HEK293 (cell line): Measurements from ENCODE around the gene ARHGDIG.
A peak's percentile ranks its signal among the peaks of the same experiment; 100 is the strongest.

Experiments used
- CTCF ChIA-PET: fragments of 350-600 bp; formaldehyde crosslinking; extraction: SDS; loops from one replicate; lab custom pipeline; 2021; ENCODE audit warnings: antibody characterized with exemption; lab: Yijun Ruan, JAX
- POLR2A ChIA-PET: fragments of 300-600 bp; formaldehyde crosslinking; extraction: SDS; loops from one replicate; lab custom pipeline; 2020; ENCODE audit warnings: antibody characterized with exemption, inconsistent platforms; lab: Yijun Ruan, JAX
- H3K27ac ChIP-seq: fragments of 200-500 bp; sonication (Bioruptor generic); 2 replicates; pipeline ENCODE4 v1.5.1; 2014; ENCODE audit warnings: low read depth, low read length, control low read depth, inconsistent platforms; ENCODE audit errors: extremely low read depth
- H3K36me3 ChIP-seq, 2 experiments: fragments of 200-500 bp in 1 of 2; sonication (Bioruptor generic) in 1 of 2; 1 replicate in 1 of 2; 2 replicates in 1 of 2; pipeline ENCODE4 v1.5.1; 2014 to 2017; ENCODE audit warnings: inconsistent platforms in 2 of 2, low read length in 2 of 2; ENCODE audit not compliant: control insufficient read depth in 2 of 2, insufficient read depth in 1 of 2
- H3K4me1 ChIP-seq: fragments of 200-500 bp; sonication (Bioruptor generic); 2 replicates; pipeline ENCODE4 v1.5.1; 2014; ENCODE audit warnings: mild to moderate bottlenecking, low read length, inconsistent platforms; ENCODE audit not compliant: control insufficient read depth, insufficient read depth
- H3K4me3 ChIP-seq: 2 replicates; pipeline ENCODE4 v1.5.1; 2011; ENCODE audit warnings: low read depth, mild to moderate bottlenecking, control low read depth, low read length, moderate library complexity
- H3K9me3 ChIP-seq: fragments of 200-500 bp; sonication (Bioruptor generic); 2 replicates; pipeline ENCODE4 v1.5.1; 2014; ENCODE audit warnings: low read depth, low read length, inconsistent platforms; ENCODE audit not compliant: control insufficient read depth, insufficient read depth
- PATZ1 ChIP-seq: fragments of 450-650 bp; formaldehyde crosslinking; IDR thresholded peaks from 2 replicates; pipeline ENCODE4 v1.5.1; 2016; ENCODE audit warnings: missing biosample characterization, missing genetic modification characterization
- PRDM10 ChIP-seq: fragments of 450-650 bp; formaldehyde crosslinking; IDR thresholded peaks from 2 replicates; pipeline ENCODE4 v1.5.1; 2016; ENCODE audit warnings: missing biosample characterization, missing genetic modification characterization
- PRDM4 ChIP-seq: fragments of 450-650 bp; formaldehyde crosslinking; IDR thresholded peaks from 2 replicates; pipeline ENCODE4 v1.5.1; 2017; ENCODE audit warnings: missing biosample characterization, missing genetic modification characterization
- SP2 ChIP-seq: fragments of 450-650 bp; formaldehyde crosslinking; IDR thresholded peaks from 2 replicates; pipeline ENCODE4 v1.5.1; 2016; ENCODE audit warnings: missing biosample characterization, missing genetic modification characterization
- ZBTB26 ChIP-seq: fragments of 450-650 bp; formaldehyde crosslinking; optimal IDR thresholded peaks from 2 replicates; pipeline ENCODE3; 2016; ENCODE audit warnings: missing biosample characterization, mild to moderate bottlenecking, missing genetic modification characterization
- ZBTB7A ChIP-seq: fragments of 450-650 bp; formaldehyde crosslinking; IDR thresholded peaks from 2 replicates; pipeline ENCODE4 v1.5.1; 2016; ENCODE audit warnings: low read depth, missing biosample characterization, missing genetic modification characterization
- ZFHX2 ChIP-seq: fragments of 450-650 bp; formaldehyde crosslinking; conservative IDR thresholded peaks from 2 replicates; pipeline ENCODE4 v1.5.1; 2016; ENCODE audit warnings: missing biosample characterization, missing genetic modification characterization
- ZNF148 ChIP-seq: fragments of 450-650 bp; formaldehyde crosslinking; IDR thresholded peaks from 2 replicates; pipeline ENCODE4 v1.5.0; 2017; ENCODE audit warnings: missing biosample characterization, missing genetic modification characterization, borderline replicate concordance
- ZNF175 ChIP-seq: fragments of 450-650 bp; formaldehyde crosslinking; IDR thresholded peaks from 2 replicates; pipeline ENCODE4 v1.5.1; 2016; ENCODE audit warnings: missing biosample characterization, missing genetic modification characterization
- ZNF214 ChIP-seq: fragments of 450-650 bp; formaldehyde crosslinking; IDR thresholded peaks from 2 replicates; pipeline ENCODE4 v1.5.1; 2017; ENCODE audit warnings: missing biosample characterization, mild to moderate bottlenecking, missing genetic modification characterization, borderline replicate concordance
- ZNF24 ChIP-seq: fragments of 450-650 bp; formaldehyde crosslinking; IDR thresholded peaks from 2 replicates; pipeline ENCODE4 v1.5.1; 2016; ENCODE audit warnings: missing biosample characterization, missing genetic modification characterization
- ZNF266 ChIP-seq: fragments of 450-650 bp; formaldehyde crosslinking; IDR thresholded peaks from 2 replicates; pipeline ENCODE4 v1.5.1; 2016; ENCODE audit warnings: missing biosample characterization, missing genetic modification characterization, low read depth
- ZNF302 ChIP-seq: fragments of 450-650 bp; formaldehyde crosslinking; IDR thresholded peaks from 2 replicates; pipeline ENCODE4 v1.5.1; 2016; ENCODE audit warnings: missing biosample characterization, missing genetic modification characterization, low read depth
- ZNF354C ChIP-seq: fragments of 450-650 bp; formaldehyde crosslinking; IDR thresholded peaks from 2 replicates; pipeline ENCODE4 v1.5.1; 2016; ENCODE audit warnings: missing biosample characterization, missing genetic modification characterization, low read depth, borderline replicate concordance
- ZNF362 ChIP-seq: fragments of 450-650 bp; formaldehyde crosslinking; IDR thresholded peaks from 2 replicates; pipeline ENCODE4 v1.5.1; 2016; ENCODE audit warnings: missing biosample characterization, missing genetic modification characterization
- ZNF416 ChIP-seq: fragments of 450-650 bp; formaldehyde crosslinking; IDR thresholded peaks from 2 replicates; pipeline ENCODE4 v1.5.1; 2016; ENCODE audit warnings: missing biosample characterization, missing genetic modification characterization
- ZNF548 ChIP-seq: fragments of 450-650 bp; formaldehyde crosslinking; IDR thresholded peaks from 2 replicates; pipeline ENCODE4 v1.5.1; 2016; ENCODE audit warnings: missing biosample characterization, missing genetic modification characterization
- ZNF596 ChIP-seq: fragments of 450-650 bp; IDR thresholded peaks from 2 replicates; pipeline ENCODE4 v1.5.0; 2018; ENCODE audit warnings: missing biosample characterization, mild to moderate bottlenecking, missing genetic modification characterization, moderate library complexity
- ZNF610 ChIP-seq: fragments of 450-650 bp; formaldehyde crosslinking; IDR thresholded peaks from 2 replicates; pipeline ENCODE4 v1.5.1; 2016; ENCODE audit warnings: missing biosample characterization, missing genetic modification characterization, borderline replicate concordance

ARHGDIG gene

GRCh38 chr16:280005-280460 lies 358 bp upstream of the ARHGDIG start (continued):
- TF ChIP-seq ZNF24 (tag by site-specific recombination), result no peak
- no peak for TF ChIP-seq ZNF266 (tag by site-specific recombination)
- TF ChIP-seq ZFHX2, result no peak
- TF ChIP-seq ZNF175 (tag by site-specific recombination), result no peak
- TF ChIP-seq ZNF362 (tag by site-specific recombination), result no peak
- no peak for TF ChIP-seq ZNF416 (tag by site-specific recombination)
- TF ChIP-seq ZNF302 (tag by site-specific recombination), result no peak
- peak; percentile 18; the same call in 1 of the 2 replicates for TF ChIP-seq SP2 (tag by site-specific recombination)
- TF ChIP-seq ZNF548, result no peak
- no peak for TF ChIP-seq ZNF214 (tag by site-specific recombination)
- TF ChIP-seq ZNF610, result no peak
- no peak for TF ChIP-seq ZNF354C (tag by site-specific recombination)
- no peak for TF ChIP-seq ZNF148 (tag by site-specific recombination)
- TF ChIP-seq ZBTB26 (tag by site-specific recombination), result peak; percentile 48
- 0 out of 2 replicates have a peak, but pooled peaks have one; percentile 77 for TF ChIP-seq ZBTB7A

GRCh38 chr16:280991-281659 lies 734 bp downstream of the ARHGDIG start:
- peaks cover 0 to 5% of the 10 kb centered on the region in 2 experiments; a peak in 1 of 3 replicates for H3K36me3 ChIP-seq
- peak; percentile 15; the same call in 1 of the 2 replicates for TF ChIP-seq ZNF596 (tag by site-specific recombination)
- peak; percentile 14; the same call in 1 of the 2 replicates for TF ChIP-seq PATZ1
- peak; percentile 56; the same call in 1 of the 2 replicates for TF ChIP-seq PRDM4 (tag by site-specific recombination)
- TF ChIP-seq PRDM10, result no peak
- H3K4me3 ChIP-seq, result peak overlapping the region; percentile 50
- CTCF ChIA-PET, result interaction anchor here (0.7 kb wide), 1 partner anchor 174 kb away, joined by 4 read pairs; no protein-coding TSS in a partner anchor
- H3K27ac ChIP-seq, result peak overlapping the region; percentile 64; the same call in 1 of the 2 replicates
- no peaks in the 10 kb centered on the region for H3K4me1 ChIP-seq
- H3K9me3 ChIP-seq, result no peaks in the 10 kb centered on the region
- POLR2A ChIA-PET, result no interaction called here
